GM23338 (cell line): ENCODE results near the gene OR2AT4. TPM values are rescaled to one million over a fixed set of nuclear protein-coding genes. Genes with fewer than 3 reads are reported as not detected.

ENCODE experiments used
- ATAC-seq: fragments of 200-7000 bp; cut with Tn5 transposase; 3 replicates; pipeline ENCODE4 v1.9.1; 2020
- DNase-seq: peaks from one replicate; pipeline ENCODE4 v3.0.0-alpha.2; 2015; ENCODE audit warnings: low spot score
- H2AFZ ChIP-seq: fragments of 200-600 bp; sonication (generic); 2 replicates; pipeline ENCODE4 v1.8.0; 2016; ENCODE audit warnings: antibody characterized with exemption, mild to moderate bottlenecking, moderate library complexity
- H3F3A ChIP-seq: fragments of 200-600 bp; sonication (generic); replicated peaks from 2 replicates; pipeline ENCODE4 v1.8.0; 2017; ENCODE audit warnings: antibody characterized with exemption, mixed run types, low read depth
- H3K27ac ChIP-seq: fragments of 200-600 bp; sonication (generic); 2 replicates; pipeline ENCODE4 v1.6.1; 2016; ENCODE audit warnings: low read depth
- H3K27me3 ChIP-seq: fragments of 200-600 bp; sonication (generic); 2 replicates; pipeline ENCODE4 v1.8.0; 2016; ENCODE audit warnings: mild to moderate bottlenecking, mixed run types, moderate library complexity; ENCODE audit not compliant: insufficient read depth
- H3K36me3 ChIP-seq: fragments of 200-600 bp; sonication (generic); 2 replicates; pipeline ENCODE4 v1.8.0; 2016; ENCODE audit warnings: mild to moderate bottlenecking; ENCODE audit not compliant: insufficient read depth
- H3K4me1 ChIP-seq: fragments of 200-600 bp; sonication (generic); 2 replicates; pipeline ENCODE4 v1.8.0; 2016; ENCODE audit warnings: mild to moderate bottlenecking, moderate library complexity; ENCODE audit not compliant: insufficient read depth
- H3K4me2 ChIP-seq: fragments of 200-600 bp; sonication (generic); 2 replicates; pipeline ENCODE4 v1.7.1; 2017; ENCODE audit warnings: mixed run types
- H3K4me3 ChIP-seq: fragments of 200-600 bp; sonication (generic); 2 replicates; pipeline ENCODE4 v1.6.1; 2016; ENCODE audit warnings: mixed run types
- H3K79me2 ChIP-seq: fragments of 200-600 bp; sonication (generic); replicated peaks from 2 replicates; pipeline ENCODE4 v1.8.0; 2017; ENCODE audit warnings: mild to moderate bottlenecking; ENCODE audit not compliant: insufficient read depth
- H3K9me2 ChIP-seq: fragments of 200-600 bp; sonication (generic); 2 replicates; pipeline ENCODE4 v1.8.0; 2017; ENCODE audit not compliant: insufficient read depth
- H4K20me1 ChIP-seq: fragments of 200-600 bp; sonication (generic); replicated peaks from 2 replicates; pipeline ENCODE4 v1.8.0; 2017; ENCODE audit warnings: mild to moderate bottlenecking; ENCODE audit not compliant: insufficient read depth
- H3K27ac Mint-ChIP-seq: 2 replicates; pipeline ENCODE4 v1.8.0; 2020; ENCODE audit warnings: inconsistent platforms, mild to moderate bottlenecking, moderate library complexity, mixed read lengths
- H3K27me3 Mint-ChIP-seq: 3 replicates; pipeline ENCODE4 v1.8.0; 2022; ENCODE audit warnings: low read depth, mild to moderate bottlenecking, moderate library complexity, mixed read lengths, inconsistent platforms; ENCODE audit not compliant: insufficient read depth, poor library complexity
- H3K36me3 Mint-ChIP-seq: 3 replicates; pipeline ENCODE4 v1.8.0; 2021; ENCODE audit warnings: low read depth, mild to moderate bottlenecking, inconsistent platforms, moderate library complexity, mixed read lengths
- H3K4me1 Mint-ChIP-seq: 3 replicates; pipeline ENCODE4 v1.8.0; 2020; ENCODE audit warnings: mild to moderate bottlenecking, inconsistent platforms, mixed read lengths
- H3K4me3 Mint-ChIP-seq: 3 replicates; pipeline ENCODE4 v1.8.0; 2021; ENCODE audit warnings: moderate library complexity, mild to moderate bottlenecking, inconsistent platforms, mixed read lengths
- H3K9me3 Mint-ChIP-seq: 3 replicates; pipeline ENCODE4 v1.8.0; 2020; ENCODE audit warnings: moderate library complexity, mild to moderate bottlenecking, inconsistent platforms, mixed read lengths
- CTCF ChIP-seq, 2 experiments: fragments of 200-600 bp in 1 of 2; sonication (generic) in 1 of 2; conservative IDR thresholded peaks; 2 replicates each; pipeline versions ENCODE4 v1.5.1 to v1.6.1; 2016 to 2017; ENCODE audit warnings: antibody characterized with exemption in 2 of 2, low read depth in 2 of 2, mild to moderate bottlenecking in 2 of 2, moderate library complexity in 1 of 2
- EZH2 ChIP-seq: fragments of 200-600 bp; sonication (generic); IDR thresholded peaks from one replicate; pipeline ENCODE4 v1.8.0; 2017; ENCODE audit warnings: antibody characterized with exemption, mild to moderate bottlenecking, low read depth; ENCODE audit not compliant: unreplicated experiment
- EZH2phosphoT487 ChIP-seq: fragments of 200-600 bp; sonication (generic); IDR thresholded peaks from one replicate; pipeline ENCODE4 v1.8.1; 2018; ENCODE audit warnings: antibody characterized with exemption; ENCODE audit not compliant: unreplicated experiment
- NANOG ChIP-seq: IDR thresholded peaks from 2 replicates; pipeline ENCODE4 v1.6.1; 2016; ENCODE audit warnings: antibody characterized with exemption, borderline replicate concordance
- POLR2AphosphoS5 ChIP-seq: IDR thresholded peaks from 2 replicates; pipeline ENCODE4 v1.6.1; 2016; ENCODE audit warnings: antibody characterized with exemption, low read depth
- REST ChIP-seq: IDR thresholded peaks from one replicate; pipeline ENCODE4 v1.6.1; 2018; ENCODE audit warnings: antibody characterized with exemption; ENCODE audit not compliant: unreplicated experiment
- ZNF114 ChIP-seq: fragments of 250-450 bp; sonication (Bioruptor Pico); IDR thresholded peaks from 2 replicates; pipeline ENCODE4 v1.5.0; 2020; ENCODE audit warnings: mild to moderate bottlenecking, moderate library complexity
- ZNF331 ChIP-seq: fragments of 250-450 bp; sonication (Bioruptor Pico); IDR thresholded peaks from 2 replicates; pipeline ENCODE4 v1.5.0; 2020; ENCODE audit warnings: low read depth, mild to moderate bottlenecking, moderate library complexity
- ZNF462 ChIP-seq: fragments of 250-450 bp; sonication (Bioruptor Pico); IDR thresholded peaks from 2 replicates; pipeline ENCODE4 v1.5.0; 2020; ENCODE audit warnings: mild to moderate bottlenecking, moderate library complexity
- polyA plus RNA-seq: library from polyadenylated mRNA; unstranded; fragments of >200 nt; fragmentation: Nextera tagmentation; extraction: Ambion mirVana; gene quantifications from 2 replicates; pipeline ENCODE4 v1.2.1, GENCODE V29; 2016
- total RNA-seq: library from RNA; depleted of rRNA; stranded (reverse); fragments of >200 nt; shearing (Covaris generic); gene quantifications from 2 replicates; pipeline ENCODE4 v1.2.3, GENCODE V29; 2014

OR2AT4 gene
- total and polyA plus RNA-seq, 2 experiments from 2014 or later = not detected

GRCh38 chr11:75066061-75066460 is 30.6 kb downstream of the OR2AT4 start (continued):
- no peak for TF ChIP-seq CTCF (conservative IDR thresholded peaks at IDR 0.05; ENCODE audit: low read depth in 2 of 2)
- TF ChIP-seq ZNF331 (CRISPR knock-in tag) = no peak
- TF ChIP-seq ZNF114 (CRISPR knock-in tag) = no peak
- no peak for TF ChIP-seq REST
- TF ChIP-seq EZH2phosphoT487 = no peak
- TF ChIP-seq NANOG = no peak
- no peak for TF ChIP-seq POLR2AphosphoS5
- TF ChIP-seq EZH2 = no peak

GRCh38 chr11:75063741-75064314 is 32.8 kb downstream of the OR2AT4 start:
- Histone ChIP-seq H3K4me1 (no peaks in the 10 kb centered on the region), H3K4me3 (no peak overlapping the region), H2AFZ (no peak overlapping the region), H3K9me2 (no peaks in the 10 kb centered on the region), H3K79me2 (no peaks in the 10 kb centered on the region), H4K20me1 (no peaks in the 10 kb centered on the region), H3K36me3 (no peaks in the 10 kb centered on the region), H3K4me2 (no peak overlapping the region), H3F3A (no peaks in the 10 kb centered on the region), H3K27ac (no peak overlapping the region), H3K27me3 (no peaks in the 10 kb centered on the region)
- H3K27me3 Mint-ChIP-seq = no peaks in the 10 kb centered on the region
- no peak overlapping the region for H3K4me3 Mint-ChIP-seq
- H3K4me1 Mint-ChIP-seq = no peaks in the 10 kb centered on the region
- H3K9me3 Mint-ChIP-seq = no peaks in the 10 kb centered on the region; the same call in 2 of the 3 replicates
- DNase-seq (no peak), ATAC-seq (no peak)
- H3K36me3 Mint-ChIP-seq = no peaks in the 10 kb centered on the region
- H3K27ac Mint-ChIP-seq = no peak overlapping the region
- TF ChIP-seq ZNF114 (CRISPR knock-in tag) = no peak
- no peak for TF ChIP-seq ZNF331 (CRISPR knock-in tag)
- no peak for TF ChIP-seq EZH2phosphoT487
- TF ChIP-seq REST = no peak
- no peak for TF ChIP-seq ZNF462 (CRISPR knock-in tag)
